HG03457 (cell line): Measurements from ENCODE around the gene NANOGP8.

Source experiments
- ATAC-seq: cut with Tn5 transposase; IDR thresholded peaks from one replicate; pipeline ENCODE4 v1.9.1; 2021; ENCODE audit warnings: moderate number of reproducible peaks; ENCODE audit not compliant: unreplicated experiment

Gene NANOGP8

GRCh38 chr15:35061161-35061824, 23.8 kb downstream of the NANOGP8 start:
- ATAC-seq: no peak

GRCh38 chr15:35060591-35060990, 24.5 kb downstream of the NANOGP8 start:
- ATAC-seq: no peak

GRCh38 chr15:35058534-35059054, 26.5 kb downstream of the NANOGP8 start:
- ATAC-seq: no peak

- no peak for ATAC-seq
These were observed 29.5 kb downstream of the NANOGP8 start for GRCh38 chr15:35055416-35056105.

- ATAC-seq: no peak
These were observed 30.7 kb downstream of the NANOGP8 start for GRCh38 chr15:35054380-35054779.

- ATAC-seq: no peak
These were observed 37.1 kb downstream of the NANOGP8 start for GRCh38 chr15:35047996-35048395.

GRCh38 chr15:35047528-35047927, 37.6 kb downstream of the NANOGP8 start:
- no peak for ATAC-seq

GRCh38 chr15:35043373-35044095, 41.6 kb downstream of the NANOGP8 start:
- ATAC-seq: no peak

GRCh38 chr15:35040339-35041255, 44.5 kb downstream of the NANOGP8 start:
- no peak for ATAC-seq

- ATAC-seq: no peak
These were observed 46.3 kb downstream of the NANOGP8 start for GRCh38 chr15:35038626-35039451.
